DMS53 (cell line): ENCODE measurements around the gene CPED1.
A peak's percentile ranks its signal among the peaks of the same experiment; 100 is the strongest.

Experiments used
- DNase-seq: peaks from one replicate; lab custom pipeline; 2025; lab: John Stamatoyannopoulos, UW

Gene CPED1

GRCh38 chr7:120988591-120989256, at the start of gene CPED1:
CPED1 (plus strand) TSS chr7:120988711; CDS start chr7:120989622, 911 bp downstream.
- DNase-seq, result peak; percentile 80

GRCh38 chr7:120939345-120939744, 49.2 kb upstream of the CPED1 start:
- no peak for DNase-seq

GRCh38 chr7:120941064-120941463, 47.4 kb upstream of the CPED1 start:
- peak; percentile 66 for DNase-seq

GRCh38 chr7:120941856-120942255, 46.7 kb upstream of the CPED1 start:
- no peak for DNase-seq

GRCh38 chr7:120942861-120943260, 45.6 kb upstream of the CPED1 start:
- no peak for DNase-seq

- no peak for DNase-seq
These were observed 43.5 kb upstream of the CPED1 start for GRCh38 chr7:120944826-120945562.

GRCh38 chr7:120947980-120948379, 40.5 kb upstream of the CPED1 start:
- no peak for DNase-seq

- peak; percentile 50 for DNase-seq
These were observed 39.1 kb upstream of the CPED1 start for GRCh38 chr7:120949393-120949911.

GRCh38 chr7:120949998-120950538, 38.4 kb upstream of the CPED1 start:
- no peak for DNase-seq

GRCh38 chr7:120950539-120951308, 37.8 kb upstream of the CPED1 start, which contains the start of gene ING3:
ING3 (plus strand) TSS chr7:120950777; CDS start chr7:120950897, 120 bp downstream.
- peak; percentile 100 for DNase-seq

GRCh38 chr7:120951309-120951699, 37.2 kb upstream of the CPED1 start:
- DNase-seq, result no peak

GRCh38 chr7:120951826-120952225, 36.7 kb upstream of the CPED1 start:
- DNase-seq, result peak; percentile 37

- no peak for DNase-seq
These were observed 32.8 kb upstream of the CPED1 start for GRCh38 chr7:120955577-120956149.

- DNase-seq, result no peak
These were observed 28.5 kb upstream of the CPED1 start for GRCh38 chr7:120959929-120960484.

GRCh38 chr7:120960714-120961113, 27.8 kb upstream of the CPED1 start:
- DNase-seq, result no peak

GRCh38 chr7:120961638-120962173, 26.8 kb upstream of the CPED1 start:
- no peak for DNase-seq

GRCh38 chr7:120964088-120964487, 24.4 kb upstream of the CPED1 start:
- DNase-seq, result no peak

GRCh38 chr7:120966961-120967360, 21.6 kb upstream of the CPED1 start:
- DNase-seq, result no peak

- no peak for DNase-seq
These were observed 14.7 kb upstream of the CPED1 start for GRCh38 chr7:120973849-120974248.

- no peak for DNase-seq
These were observed 8.6 kb upstream of the CPED1 start for GRCh38 chr7:120979765-120980499.
